Spleen (tissue), 7 donors: ENCODE data around the gene ITGBL1.

Experiments used
- CTCF ChIP-seq, 11 experiments: fragments of 200-600 bp in 7 of 11; fragments of 450-650 bp in 4 of 11; sonication (generic) in 4 of 11; IDR thresholded peaks in 8 of 11; conservative IDR thresholded peaks in 3 of 11; 1 replicate in 7 of 11; 2 replicates in 4 of 11; pipeline versions ENCODE4 v1.4.0 to v1.8.0; 2016 to 2021; ENCODE audit warnings: antibody characterized with exemption in 11 of 11, inconsistent platforms in 4 of 11, mild to moderate bottlenecking in 1 of 11
- POLR2A ChIP-seq, 3 donors: fragments of 450-650 bp; IDR thresholded peaks; one replicate each; pipeline ENCODE4 v1.5.1; 2017; ENCODE audit warnings: antibody characterized with exemption in 3 of 3, mild to moderate bottlenecking in 1 of 3
- POLR2AphosphoS5 ChIP-seq, 3 donors: sonication (generic); formaldehyde crosslinking; IDR thresholded peaks; one replicate each; pipeline ENCODE4 v1.5.1; 2017; ENCODE audit warnings: antibody characterized with exemption in 3 of 3
- donor health status: DM: no; HTN: no; CAD: no; lungs with moderate emphysema.
- donor health status: DM: no; HTN: no; CAD: no.
- donor health status: DM: no; HTN: no; CAD: no.

GRCh38 chr13:101621099-101621498 is 168.6 kb downstream of the ITGBL1 start:
- no peak for TF ChIP-seq CTCF (IDR thresholded peaks at IDR 0.05 in 8 of 11, conservative IDR thresholded peaks at IDR 0.05 in 3 of 11)
- no peak for TF ChIP-seq POLR2AphosphoS5 (IDR thresholded peaks at IDR 0.05)
- TF ChIP-seq POLR2A (IDR thresholded peaks at IDR 0.05), result no peak
